Keratinocyte (primary cell): Measurements from ENCODE around the gene PRDM8. TPM values are rescaled to one million over a fixed set of nuclear protein-coding genes. Genes with fewer than 3 reads are reported as not detected.

ENCODE experiments used
- DNase-seq: peaks from one replicate; pipeline ENCODE4 v3.0.0-alpha.2; 2011; ENCODE audit warnings: low read depth, missing footprints, low spot score
- FAIRE-seq: peaks from 2 replicates; lab custom pipeline; 2011; peaks lifted over from hg19 to GRCh38; lab: Jason Lieb, UNC
- H2AFZ ChIP-seq: 2 replicates; pipeline ENCODE4 v1.6.0; 2012; ENCODE audit warnings: low read length, control low read depth, inconsistent platforms; ENCODE audit not compliant: control insufficient read depth
- H3K27ac ChIP-seq: 2 replicates; pipeline ENCODE4 v1.5.1; 2011; ENCODE audit warnings: low read length; ENCODE audit not compliant: control insufficient read depth, insufficient read depth
- H3K27me3 ChIP-seq: 3 replicates; pipeline ENCODE4 v1.6.0; 2011; ENCODE audit warnings: low read length; ENCODE audit not compliant: control insufficient read depth, insufficient read depth; ENCODE audit errors: extremely low read depth
- H3K36me3 ChIP-seq, 2 experiments: 2 replicates in 1 of 2; 3 replicates in 1 of 2; pipeline ENCODE4 v1.5.1; 2011; ENCODE audit warnings: low read length in 2 of 2, mild to moderate bottlenecking in 1 of 2; ENCODE audit not compliant: control insufficient read depth in 2 of 2, insufficient read depth in 2 of 2; ENCODE audit errors: extremely low read depth in 1 of 2
- H3K4me1 ChIP-seq: 3 replicates; pipeline ENCODE4 v1.5.1; 2011; ENCODE audit warnings: low read length; ENCODE audit not compliant: control insufficient read depth, insufficient read depth; ENCODE audit errors: extremely low read depth
- H3K4me2 ChIP-seq: 3 replicates; pipeline ENCODE4 v1.6.0; 2011; ENCODE audit warnings: low read depth, low read length; ENCODE audit not compliant: control insufficient read depth, insufficient read depth; ENCODE audit errors: extremely low read depth
- H3K4me3 ChIP-seq, 3 experiments: fragments of 200-600 bp in 1 of 3; sonication (generic) in 1 of 3; 2 replicates in 2 of 3; 3 replicates in 1 of 3; pipeline ENCODE4 v1.5.1; 2011 to 2016; ENCODE audit warnings: low read length in 3 of 3, mild to moderate bottlenecking in 3 of 3, control low read depth in 2 of 3, inconsistent platforms in 1 of 3, low read depth in 1 of 3, mixed read lengths in 1 of 3, mixed run types in 1 of 3, moderate library complexity in 1 of 3; ENCODE audit not compliant: control insufficient read depth in 2 of 3, insufficient read depth in 2 of 3; ENCODE audit errors: extremely low read depth in 1 of 3
- H3K79me2 ChIP-seq: 2 replicates; pipeline ENCODE4 v1.6.0; 2012; ENCODE audit warnings: low read length; ENCODE audit not compliant: control insufficient read depth, insufficient read depth
- H3K9ac ChIP-seq: 3 replicates; pipeline ENCODE4 v1.6.0; 2011; ENCODE audit warnings: low read length; ENCODE audit not compliant: control insufficient read depth, insufficient read depth; ENCODE audit errors: extremely low read depth
- H3K9me1 ChIP-seq: 3 replicates; pipeline ENCODE4 v1.6.0; 2011; ENCODE audit warnings: low read length; ENCODE audit not compliant: control insufficient read depth, insufficient read depth; ENCODE audit errors: extremely low read depth
- H3K9me3 ChIP-seq: 2 replicates; pipeline ENCODE4 v1.5.1; 2012; ENCODE audit warnings: low read depth, low read length; ENCODE audit not compliant: control insufficient read depth
- H4K20me1 ChIP-seq: 3 replicates; pipeline ENCODE4 v1.6.0; 2011; ENCODE audit warnings: low read length; ENCODE audit not compliant: control insufficient read depth, insufficient read depth; ENCODE audit errors: extremely low read depth
- CTCF ChIP-seq, 3 experiments: IDR thresholded peaks in 1 of 3; conservative IDR thresholded peaks in 1 of 3; optimal IDR thresholded peaks in 1 of 3; 2 replicates in 2 of 3; 3 replicates in 1 of 3; pipeline versions ENCODE3 to v1.5.1; 2011; ENCODE audit warnings: low read length in 3 of 3, mild to moderate bottlenecking in 3 of 3, moderate library complexity in 2 of 3, control low read depth in 1 of 3, inconsistent platforms in 1 of 3; ENCODE audit not compliant: insufficient read depth in 2 of 3; ENCODE audit errors: extremely low read depth in 1 of 3
- EZH2 ChIP-seq: IDR thresholded peaks from one replicate; pipeline ENCODE4 v1.6.1; 2012; ENCODE audit warnings: inconsistent platforms, mild to moderate bottlenecking, low read length, moderate library complexity
- dilution Hi-C: fragments of 300-500 bp; cut with MboI; formaldehyde crosslinking; loops from one replicate; pipeline ENCODE4 v1.7.0; 2020; ENCODE audit warnings: low sequenced_read_pairs; ENCODE audit not compliant: extremely low pct_ligation_motif_present
- polyA plus RNA-seq, 5 experiments: library from polyadenylated mRNA; depleted of rRNA in 3 of 5; stranded (reverse) in 3 of 5; stranded (forward) in 1 of 5; unstranded in 1 of 5; fragments of >200 nt; gene quantifications; 1 replicate in 1 of 5; 2 replicates in 3 of 5; 3 replicates in 1 of 5; pipeline versions ENCODE4 v1.2.1 to v1.2.3, GENCODE V29; 2011 to 2012; ENCODE audit warnings: missing spikeins in 2 of 5, low read depth in 1 of 5, low replicate concordance in 1 of 5

Gene PRDM8
- polyA plus RNA-seq, 1 donor (not counting 4 experiments of a cell fraction or from before 2014, with no cell fraction given) = 3.5 TPM

GRCh38 chr4:80192937-80193336 lies 4.4 kb upstream of the PRDM8 start:
- Histone ChIP-seq H4K20me1 (no peaks in the 10 kb centered on the region), H3K4me3 (no peak overlapping the region), H3K79me2 (peaks cover 2% of the 10 kb centered on the region), H3K9ac (no peak overlapping the region), H3K4me1 (peaks cover 16% of the 10 kb centered on the region), H3K36me3 (peaks cover 0 to 4% of the 10 kb centered on the region in 2 experiments), H3K27me3 (peaks cover 21% of the 10 kb centered on the region), H2AFZ (no peak overlapping the region), H3K4me2 (no peak overlapping the region), H3K9me3 (no peaks in the 10 kb centered on the region), H3K9me1 (no peaks in the 10 kb centered on the region), H3K27ac (no peak overlapping the region)
- DNase-seq (no peak), FAIRE-seq (no peak)
- TF ChIP-seq CTCF (optimal IDR thresholded peaks at IDR 0.05 in 1 of 3, IDR thresholded peaks at IDR 0.05 in 1 of 3, conservative IDR thresholded peaks at IDR 0.05 in 1 of 3; ENCODE audit: extremely low read depth in 1 of 3, insufficient read depth in 2 of 3, low read length in 3 of 3) (no peak), EZH2 (no peak)
- dilution Hi-C loops = no loop called here

GRCh38 chr4:80195441-80196140 lies 1.7 kb upstream of the PRDM8 start:
- Histone ChIP-seq H3K4me3 (no peak overlapping the region), H3K27ac (no peak overlapping the region), H4K20me1 (no peaks in the 10 kb centered on the region), H3K9ac (no peak overlapping the region), H3K36me3 (no peaks in the 10 kb centered on the region), H2AFZ (no peak overlapping the region), H3K9me1 (no peaks in the 10 kb centered on the region), H3K4me2 (no peak overlapping the region), H3K79me2 (no peaks in the 10 kb centered on the region), H3K27me3 (peaks cover 25% of the 10 kb centered on the region), H3K9me3 (no peaks in the 10 kb centered on the region), H3K4me1 (peaks cover 18% of the 10 kb centered on the region)
- no peak for TF ChIP-seq CTCF (optimal IDR thresholded peaks at IDR 0.05 in 1 of 3, IDR thresholded peaks at IDR 0.05 in 1 of 3, conservative IDR thresholded peaks at IDR 0.05 in 1 of 3; ENCODE audit: extremely low read depth in 1 of 3, insufficient read depth in 2 of 3, low read length in 3 of 3)
- TF ChIP-seq EZH2 = no peak
- dilution Hi-C loops = no loop called here
- FAIRE-seq (no peak), DNase-seq (no peak)
